Hepatic stellate cell (primary cell): ENCODE data around the gene INTS1.
"Not testable (repeated sequence)": the region's sequence is repeated elsewhere in the genome, so short reads cannot be mapped to it uniquely, and the experiment has no call there.

Experiments used
- DNase-seq: peaks from one replicate; pipeline ENCODE4 v3.0.0; 2011; ENCODE audit warnings: low spot score

INTS1 gene

DNA sequence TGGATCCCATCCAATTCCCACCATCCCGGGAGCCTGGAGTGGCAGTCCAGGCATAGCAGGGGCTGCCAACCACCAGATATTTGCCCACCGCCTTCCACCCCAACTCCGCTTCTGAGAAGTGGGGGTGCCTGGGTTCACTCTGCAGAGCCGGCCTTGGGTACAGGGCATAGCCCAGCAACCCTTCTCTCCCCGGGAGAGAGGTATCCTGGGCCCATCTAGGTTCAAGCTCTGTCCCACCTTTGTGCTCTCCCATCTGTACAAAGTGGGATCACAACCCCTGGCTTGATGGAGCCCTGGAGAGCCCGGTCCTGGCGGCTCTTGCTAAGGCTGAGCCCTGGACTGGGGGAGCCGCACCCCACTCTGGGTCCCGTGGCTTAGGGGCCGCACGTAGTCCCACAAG, 57.1 kb downstream of the INTS1 start:
- DNase-seq = no peak

DNA sequence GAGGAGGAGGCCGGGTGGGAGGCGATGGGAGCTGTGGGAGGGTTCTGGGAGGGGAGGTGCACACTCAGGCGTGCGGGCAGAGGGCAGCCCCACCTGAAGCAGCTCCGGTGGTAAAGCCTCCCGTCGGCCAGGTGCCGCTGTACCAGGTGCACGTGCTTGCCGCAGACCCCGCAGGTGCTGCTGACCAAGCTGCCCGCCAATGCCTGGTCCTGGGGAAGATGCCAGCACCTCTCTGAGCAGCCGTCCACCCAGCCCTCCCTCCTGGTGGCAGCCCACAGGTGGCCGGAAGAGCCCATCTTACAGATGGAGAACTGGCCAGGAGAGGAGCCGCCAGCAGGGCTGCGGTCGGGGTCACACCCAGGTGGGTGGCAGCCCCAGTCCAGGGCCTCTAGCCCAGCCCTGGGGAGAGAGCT, 57.6 kb downstream of the INTS1 start:
- no peak for DNase-seq

DNA sequence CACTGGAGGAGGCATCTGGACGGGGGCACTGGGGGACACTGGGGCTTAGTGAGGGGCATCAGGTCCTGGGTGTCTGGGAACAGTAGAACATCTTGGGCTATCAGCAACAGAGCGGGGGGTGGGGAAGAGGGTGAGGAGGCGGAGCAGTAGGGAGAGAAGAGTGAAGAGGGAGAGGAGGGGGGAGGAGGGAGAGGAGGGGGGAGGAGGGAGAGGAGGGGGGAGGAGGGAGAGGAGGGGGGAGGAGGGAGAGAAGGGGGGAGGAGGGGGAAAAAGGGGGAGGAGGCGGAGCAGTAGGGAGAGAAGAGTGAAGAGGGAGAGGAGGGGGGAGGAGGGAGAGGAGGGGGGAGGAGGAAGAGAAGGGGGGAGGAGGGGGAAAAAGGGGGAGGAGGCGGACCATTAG, 58.2 kb downstream of the INTS1 start:
- DNase-seq = not testable (repeated sequence)

DNA sequence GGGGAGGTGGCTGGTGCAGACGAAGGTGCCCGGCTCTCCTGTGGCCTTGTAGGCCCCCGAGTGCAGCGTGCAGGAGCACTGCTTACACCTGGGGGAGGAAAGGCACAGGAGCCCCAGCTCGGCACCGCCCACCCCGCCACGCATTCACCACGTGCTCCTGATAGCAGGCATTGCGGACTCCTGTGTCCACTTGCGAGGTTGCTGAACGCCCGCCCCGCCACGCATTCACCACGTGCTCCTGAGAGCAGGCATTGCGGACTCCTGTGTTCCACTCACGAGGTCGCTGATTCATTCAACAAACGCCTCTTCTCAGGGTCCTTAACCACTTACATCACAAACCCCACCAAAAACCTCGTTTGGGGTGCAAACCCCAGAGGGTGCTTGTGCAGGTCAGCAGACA, 58.8 kb downstream of the INTS1 start:
- DNase-seq = no peak

DNA sequence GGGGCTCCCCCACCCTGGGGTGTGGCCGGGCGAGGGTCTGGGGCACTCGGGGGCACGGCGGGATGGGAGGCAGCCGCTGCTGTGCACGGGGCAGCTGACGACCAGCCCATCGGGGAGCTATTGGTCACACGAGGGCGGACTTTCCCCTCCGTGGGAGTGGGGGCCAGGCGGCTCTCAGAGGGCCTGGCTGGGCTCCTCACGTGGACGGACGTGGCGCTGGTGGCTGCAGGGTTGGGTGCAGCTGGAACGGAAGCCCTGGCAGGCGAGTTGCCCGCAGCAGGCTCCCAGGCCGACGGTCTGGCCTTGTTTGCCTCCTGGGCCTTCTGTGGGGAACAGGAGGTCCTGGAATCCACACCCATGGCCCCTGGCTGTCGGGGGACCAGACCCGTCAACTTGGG, 59.3 kb downstream of the INTS1 start:
- no peak for DNase-seq

DNA sequence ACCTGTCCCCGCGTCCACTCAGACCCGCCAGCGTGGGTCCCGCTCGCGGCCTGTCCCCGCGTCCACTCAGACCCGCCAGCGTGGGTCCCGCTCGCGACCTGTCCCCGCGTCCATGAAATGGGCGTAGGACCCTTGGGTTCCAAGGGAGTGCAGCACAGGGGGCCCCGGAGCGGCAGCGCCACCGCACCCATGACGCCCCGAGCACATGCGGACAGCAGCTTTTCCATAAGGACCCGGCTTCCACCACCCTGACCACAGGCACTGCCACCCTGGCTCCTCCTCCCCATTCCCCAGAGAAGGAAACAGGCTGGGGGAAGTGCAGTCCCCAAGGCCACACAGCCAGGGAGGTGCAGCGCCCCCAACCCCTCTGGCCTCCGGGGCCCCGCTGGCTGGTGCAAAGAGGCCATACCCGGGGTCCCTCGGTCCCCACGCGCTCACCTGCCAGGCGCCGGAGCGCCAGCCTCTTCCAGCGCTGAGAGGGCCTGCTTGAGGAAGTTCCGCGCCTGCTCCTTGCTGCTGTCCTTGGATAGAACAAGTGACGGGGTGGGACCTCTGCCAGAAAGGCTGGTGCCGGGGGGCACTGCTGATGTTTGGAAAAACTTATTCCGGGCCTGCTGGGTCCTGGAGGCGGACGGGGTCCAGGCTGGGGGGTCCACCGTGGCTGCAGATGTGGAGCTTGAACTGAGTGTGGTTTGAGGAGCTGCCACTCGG, 59.8 kb downstream of the INTS1 start:
- DNase-seq = no peak

DNA sequence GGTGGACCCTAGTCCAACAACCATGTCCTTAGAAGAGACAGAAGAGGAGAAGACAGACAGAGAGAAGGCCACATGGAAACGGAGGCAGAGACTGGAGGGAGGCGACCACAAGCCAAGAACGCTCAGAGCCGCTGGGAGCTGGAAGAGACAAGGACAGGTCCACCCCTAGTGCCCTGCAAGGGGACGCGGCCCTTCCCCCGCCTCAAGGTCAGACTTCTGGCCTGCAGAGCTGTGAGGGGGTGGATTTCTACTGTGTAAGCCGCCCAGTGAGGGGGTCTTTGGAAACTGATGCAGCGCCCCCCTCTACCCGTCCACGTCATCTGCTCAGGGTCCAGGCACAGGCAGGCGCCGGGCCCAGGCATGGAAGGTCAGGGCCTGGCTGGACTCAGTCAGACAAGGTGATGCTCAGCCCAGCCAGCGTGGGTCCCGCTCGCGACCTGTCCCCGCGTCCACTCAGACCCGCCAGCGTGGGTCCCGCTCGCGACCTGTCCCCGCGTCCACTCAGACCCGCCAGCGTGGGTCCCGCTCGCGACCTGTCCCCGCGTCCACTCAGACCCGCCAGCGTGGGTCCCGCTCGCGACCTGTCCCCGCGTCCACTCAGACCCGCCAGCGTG, 60.5 kb downstream of the INTS1 start:
- not testable (repeated sequence) for DNase-seq

DNA sequence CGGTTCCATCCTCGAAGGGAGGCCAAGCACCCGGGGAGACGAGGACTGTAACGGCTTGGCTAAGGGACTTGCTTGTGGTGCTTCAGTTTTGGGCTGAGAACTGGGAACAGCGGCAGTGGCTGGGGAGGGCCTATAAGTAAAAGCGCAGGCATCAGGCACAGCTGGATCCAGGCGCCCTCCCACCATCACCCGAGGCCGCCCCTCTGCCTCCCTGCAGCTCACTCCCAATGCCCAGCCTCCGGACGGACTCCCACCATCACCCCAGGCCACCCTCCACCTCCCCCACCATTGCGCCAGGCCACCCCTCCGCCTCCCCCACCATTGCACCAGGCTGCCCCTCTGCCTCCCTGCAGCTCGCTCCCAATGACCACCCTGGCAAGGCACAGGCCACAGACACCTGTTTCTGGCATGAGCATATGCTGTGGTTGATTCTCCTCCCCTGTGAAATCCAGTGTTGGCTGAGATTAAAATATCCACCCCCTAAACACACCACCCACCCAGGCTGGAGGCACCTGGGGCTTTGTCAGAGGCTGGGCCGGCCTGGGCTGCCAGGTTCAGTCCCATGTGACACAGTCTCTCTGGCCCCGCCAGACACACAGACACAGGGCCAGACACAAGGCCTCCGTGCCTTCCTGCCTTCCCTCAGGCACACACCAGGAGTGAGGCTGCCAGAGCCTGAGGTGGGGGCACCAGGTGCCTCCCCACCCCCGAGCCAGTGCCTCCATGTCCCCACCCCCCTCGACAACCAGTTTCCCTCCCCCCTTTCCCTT, 61.6 kb downstream of the INTS1 start:
- DNase-seq = no peak

DNA sequence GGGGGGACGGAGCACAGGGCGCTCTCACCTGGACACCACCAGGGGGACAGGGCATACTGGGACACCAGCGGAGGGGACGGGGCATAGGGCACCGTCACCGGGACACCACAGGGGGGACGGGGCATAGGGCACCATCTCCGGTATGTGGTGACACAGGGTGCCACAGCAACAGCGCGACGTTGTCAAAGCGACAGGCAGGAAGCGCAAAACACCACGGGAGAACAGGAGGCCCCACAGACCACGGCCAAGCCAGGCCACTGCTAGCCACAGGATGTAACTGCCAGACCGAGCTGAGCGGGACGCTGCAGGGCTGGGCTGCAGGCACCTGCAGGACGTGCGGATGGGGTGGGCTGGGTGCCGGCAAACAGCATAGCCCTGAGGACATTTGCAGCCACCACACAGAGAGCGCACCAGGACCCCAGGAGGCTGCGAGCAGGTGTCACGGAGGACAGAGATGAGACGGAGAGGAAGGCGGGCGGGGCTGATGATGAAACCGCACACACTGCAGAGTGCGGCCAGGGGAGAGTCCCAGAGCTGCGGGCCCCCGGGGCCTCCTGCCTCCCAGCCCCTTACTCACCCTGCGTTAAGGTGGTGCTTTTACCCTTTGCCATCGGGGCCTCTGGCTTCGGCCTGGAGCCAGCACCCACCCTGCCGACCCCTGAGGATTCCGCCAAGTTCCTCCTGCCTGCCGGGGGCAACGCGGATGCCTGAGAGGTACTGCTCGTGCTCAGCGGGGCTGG, 62.4 kb downstream of the INTS1 start:
- no peak for DNase-seq

DNA sequence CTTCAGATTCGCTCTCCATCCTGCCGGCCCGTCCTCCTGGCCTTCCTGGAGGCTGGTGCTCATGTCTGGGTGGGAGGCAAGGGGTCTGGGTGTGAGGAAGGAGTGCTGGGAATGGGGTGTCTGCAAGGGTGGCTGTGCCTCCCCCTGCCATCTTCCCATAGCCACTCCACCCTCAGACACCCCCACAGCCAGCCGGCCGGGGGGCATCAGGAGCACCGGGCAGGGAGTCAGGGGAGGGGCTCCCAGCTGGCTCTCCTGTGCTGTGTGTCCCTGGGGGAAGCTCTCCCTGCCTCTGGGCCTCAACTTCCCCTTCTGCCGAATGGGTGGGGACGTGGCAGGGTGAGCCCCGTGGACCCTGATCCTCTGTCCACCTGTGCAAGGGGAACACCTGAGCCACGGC, 63.6 kb downstream of the INTS1 start:
- DNase-seq = no peak

DNA sequence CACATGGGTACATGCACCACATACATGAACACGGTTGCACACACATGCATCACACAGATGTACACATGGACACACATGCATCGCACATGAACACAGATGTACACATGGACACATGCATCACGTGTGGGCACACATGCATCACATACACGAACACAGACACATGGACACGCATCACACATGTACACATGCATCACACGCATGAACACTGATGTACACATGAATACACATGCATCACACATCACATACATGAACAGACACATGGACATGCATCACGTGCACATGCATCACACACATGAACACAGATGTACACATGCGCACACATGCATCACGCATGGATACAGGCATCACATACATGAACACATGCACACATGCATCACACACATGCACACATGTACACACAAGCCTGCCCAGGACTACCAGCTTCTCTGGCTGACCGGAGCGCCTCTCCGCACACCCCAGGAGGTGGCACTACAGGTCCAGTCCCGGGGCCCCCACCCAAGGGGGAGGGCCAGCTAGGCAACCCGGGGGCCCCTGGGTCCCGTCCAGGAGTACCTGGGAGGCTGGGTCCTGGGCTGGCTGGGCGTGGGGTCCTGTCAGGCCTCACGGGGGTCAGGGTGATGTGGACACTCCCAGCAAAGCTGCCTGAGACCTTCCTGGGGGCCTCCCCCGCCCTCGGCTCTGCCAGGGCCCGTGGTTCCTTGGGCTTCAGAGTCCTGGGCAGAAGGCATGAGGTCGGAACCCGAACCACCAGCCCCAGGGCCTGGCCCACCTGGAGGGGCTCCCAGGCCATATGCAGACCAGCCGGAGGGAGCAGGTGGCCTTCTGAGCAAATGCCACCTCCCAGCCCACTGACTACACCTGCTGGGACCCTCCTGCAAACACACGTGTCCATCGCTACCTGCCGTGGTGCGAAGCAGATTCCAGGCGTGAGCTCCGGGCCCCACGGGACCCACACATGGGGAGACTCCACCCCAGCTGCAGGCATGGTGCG, 64.5 kb downstream of the INTS1 start:
- DNase-seq = no peak

DNA sequence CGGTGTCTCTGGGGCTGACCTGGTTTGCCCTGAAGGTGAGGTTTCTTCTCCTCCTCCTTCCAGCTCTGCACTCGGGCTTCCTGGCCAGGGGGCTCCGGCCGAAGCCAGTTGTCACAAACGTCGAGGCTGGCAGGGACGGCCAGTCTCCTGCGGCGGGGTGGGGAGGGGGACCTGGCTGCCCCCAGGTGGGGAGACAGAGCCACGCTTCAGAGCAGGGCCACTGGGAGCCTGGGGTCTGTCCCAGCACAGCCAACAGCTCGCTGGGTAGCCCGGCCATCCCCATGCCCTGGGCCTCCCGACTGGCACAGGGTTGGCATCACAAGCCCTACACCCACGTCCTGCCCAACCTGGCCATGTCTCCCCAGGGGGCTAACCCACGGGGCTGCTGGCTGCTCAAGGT, 65.4 kb downstream of the INTS1 start:
- DNase-seq = no peak

DNA sequence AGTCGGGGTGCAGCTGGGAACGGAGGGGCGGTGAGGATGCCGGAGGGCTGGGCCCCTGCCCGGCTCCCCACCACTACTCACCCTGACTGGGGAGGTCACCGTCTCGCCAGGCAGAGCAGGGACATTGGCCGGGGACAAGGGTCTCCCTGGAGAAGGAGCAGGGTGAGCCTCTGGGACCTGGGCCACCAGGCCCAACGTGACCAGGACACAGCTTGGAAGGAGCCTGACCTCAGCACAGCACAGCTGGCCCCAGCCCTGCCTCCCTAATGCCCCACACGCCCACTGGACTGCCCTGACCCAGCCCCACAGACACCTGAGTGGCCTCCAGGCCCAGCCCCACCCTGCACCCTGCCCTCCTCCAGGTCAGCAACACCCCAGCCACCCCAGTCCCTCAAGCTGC, 66.0 kb downstream of the INTS1 start:
- DNase-seq = no peak

DNA sequence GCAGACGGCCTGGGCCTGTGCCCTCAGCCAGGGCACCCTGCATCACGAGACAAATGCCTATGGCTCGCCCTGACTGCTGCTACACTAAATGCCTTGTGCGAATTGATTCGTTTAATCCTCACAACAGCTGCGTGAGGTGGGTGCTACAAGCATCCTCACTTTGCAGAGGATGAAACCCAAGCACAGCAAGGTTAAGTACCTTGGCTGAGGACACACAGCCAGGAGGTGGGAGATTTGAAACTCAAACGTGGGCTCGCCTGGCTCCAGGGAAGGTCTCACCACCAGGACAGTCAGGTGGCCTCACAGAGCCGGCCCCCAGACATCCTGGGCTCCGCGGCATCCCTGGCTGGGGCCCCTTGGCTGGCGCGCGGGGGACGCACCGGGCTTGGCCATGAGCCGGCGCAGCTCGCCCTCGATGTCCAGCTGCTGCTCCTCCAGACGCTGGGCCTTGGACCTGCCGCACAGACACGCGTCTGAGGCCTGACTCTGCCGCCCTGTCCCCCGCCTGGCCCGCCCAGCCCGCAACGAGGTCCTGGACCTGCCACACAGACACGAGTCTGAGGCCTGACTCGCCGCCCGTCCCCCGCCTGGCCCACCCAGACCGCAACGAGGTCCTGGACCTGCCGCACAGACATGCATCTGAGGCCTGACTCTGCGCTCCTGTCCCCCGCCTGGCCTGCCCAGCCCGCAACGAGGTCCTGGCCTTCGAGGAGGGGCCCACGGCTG, 66.9 kb downstream of the INTS1 start:
- DNase-seq = no peak

DNA sequence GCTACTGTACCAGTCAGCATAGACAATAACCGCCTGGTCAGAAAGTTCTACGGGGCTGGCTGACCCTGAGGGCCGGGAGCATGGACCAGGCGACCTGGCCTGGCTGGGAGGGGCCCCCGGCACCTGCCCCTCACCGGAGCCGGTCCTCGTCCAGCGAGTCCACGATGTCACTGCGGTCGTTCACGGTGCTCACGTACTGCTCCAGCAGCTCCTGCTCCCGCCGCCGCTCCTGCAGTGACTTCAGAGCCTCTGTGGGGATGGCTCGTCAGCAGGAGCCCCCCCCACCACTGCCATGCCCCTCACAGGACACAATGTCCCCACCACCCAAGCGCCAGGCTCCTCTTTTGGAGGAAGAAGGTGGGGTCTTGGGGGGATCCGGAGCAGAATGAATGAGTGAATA, 67.6 kb downstream of the INTS1 start:
- no peak for DNase-seq

DNA sequence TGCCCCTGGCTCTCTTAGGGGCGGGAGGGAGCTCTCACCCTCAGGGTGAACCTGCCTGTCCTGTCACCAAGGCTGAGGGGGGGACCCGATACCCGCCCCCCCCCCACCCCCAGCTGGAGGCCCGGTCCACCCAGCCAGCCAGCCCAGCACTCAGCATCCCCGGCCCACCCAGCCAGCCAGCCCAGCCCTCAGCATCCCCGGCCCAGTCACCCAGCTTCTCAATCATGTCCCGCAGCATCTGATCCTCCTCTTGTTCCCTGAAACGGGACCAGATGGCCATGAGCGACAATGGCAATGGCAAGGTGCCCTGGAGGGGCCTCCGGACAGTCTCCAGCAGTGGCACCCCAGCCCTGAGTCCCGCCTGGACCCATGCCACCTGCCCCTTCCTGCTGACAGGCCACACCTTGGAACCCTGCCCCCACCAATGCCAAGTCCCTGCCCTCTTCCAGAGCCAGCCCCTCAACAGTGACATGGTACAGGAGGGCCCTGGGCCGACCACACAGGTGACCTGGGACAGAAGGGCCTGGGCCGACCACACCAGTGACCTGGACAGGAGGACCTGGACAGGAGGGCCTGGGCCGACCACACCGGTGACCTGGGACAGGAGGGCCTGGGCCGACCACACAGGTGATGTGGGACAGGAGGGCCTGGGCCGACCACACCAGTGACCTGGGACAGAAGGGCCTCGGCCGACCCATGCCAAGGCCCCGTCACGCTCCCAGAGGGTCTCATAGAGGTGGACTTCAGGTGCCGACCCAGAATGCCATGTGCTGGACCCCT, 69.1 kb downstream of the INTS1 start:
- DNase-seq = no peak

DNA sequence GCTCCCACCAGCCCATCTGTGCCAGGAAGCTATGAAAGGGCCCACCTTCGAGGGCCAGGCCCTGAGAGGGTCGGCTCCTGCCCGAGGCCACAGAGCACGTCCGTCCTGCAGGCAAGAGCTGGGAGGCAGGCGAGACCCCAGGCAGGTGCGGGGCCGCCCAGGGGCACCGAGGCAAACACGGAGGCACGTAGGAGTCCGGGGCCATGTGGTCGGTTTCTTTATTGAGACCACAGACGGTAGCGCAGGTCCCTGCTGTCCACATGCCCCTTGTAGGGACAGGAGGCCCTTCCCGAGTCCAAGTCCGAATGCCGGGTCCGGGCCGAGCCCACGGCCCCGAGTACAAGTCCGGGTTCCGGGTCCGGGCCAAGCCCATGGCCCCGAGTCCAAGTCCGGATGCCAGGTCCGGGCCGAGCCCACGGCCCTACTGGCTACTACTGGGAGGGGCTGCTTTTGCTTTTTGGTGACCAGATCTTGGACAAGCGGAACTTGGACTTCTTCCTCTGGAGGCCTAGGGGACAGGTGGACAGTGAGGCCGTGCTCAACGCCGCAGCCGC, 69.9 kb downstream of the INTS1 start:
- no peak for DNase-seq

DNA sequence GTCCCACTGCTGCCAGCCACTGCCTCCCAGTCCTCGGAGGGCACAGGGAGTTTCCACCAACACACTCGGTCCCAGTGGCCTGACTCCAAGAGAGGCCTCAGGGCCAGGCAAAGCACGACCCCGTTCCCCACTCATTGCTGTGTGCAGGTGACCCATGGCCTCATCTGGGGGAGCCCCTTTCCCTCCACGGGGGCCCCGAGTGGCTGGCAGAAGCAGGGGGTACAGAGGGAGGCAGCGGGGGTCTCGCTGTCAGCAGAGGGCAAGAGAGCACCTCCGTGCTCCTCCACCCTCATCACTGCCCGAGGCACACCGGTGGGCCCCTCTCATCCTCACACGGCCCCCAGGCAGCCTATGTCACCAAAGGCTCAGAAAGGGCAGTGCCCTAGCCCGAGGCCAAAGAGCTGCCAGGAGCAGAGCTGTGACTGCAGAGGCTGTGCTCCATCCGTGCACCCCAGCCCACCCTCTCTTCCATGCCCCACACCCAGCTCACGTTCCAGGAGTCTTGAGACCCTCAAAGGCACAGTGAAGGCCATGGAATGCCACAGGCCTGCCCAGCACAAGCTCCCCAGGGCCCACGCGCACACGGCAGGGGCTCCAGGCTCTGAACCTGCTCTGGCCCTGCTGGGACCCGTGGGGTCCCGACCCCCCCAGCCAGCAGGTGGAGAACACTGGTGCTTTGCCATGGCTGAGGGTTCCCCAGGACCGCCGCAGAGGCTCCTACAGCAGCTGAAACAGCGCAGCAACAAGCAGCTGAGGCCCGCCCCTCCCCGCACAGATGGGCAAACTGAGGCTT, 70.9 kb downstream of the INTS1 start:
- no peak for DNase-seq
